Neural crest cell (in vitro differentiated cells): Measurements from ENCODE around the gene FIG4. TPM values are rescaled to one million over a fixed set of nuclear protein-coding genes. Genes with fewer than 3 reads are reported as not detected.
"Not testable (repeated sequence)": the region's sequence is repeated elsewhere in the genome, so short reads cannot be mapped to it uniquely, and the experiment has no call there.

Experiments used
- DNase-seq: peaks from one replicate; pipeline ENCODE4 v3.0.0; 2021; ENCODE audit warnings: low read depth, mixed read lengths, low spot score
- H3K27ac Mint-ChIP-seq: one replicate; pipeline ENCODE4 v1.8.0; 2021; ENCODE audit warnings: mild to moderate bottlenecking, mixed read lengths; ENCODE audit not compliant: unreplicated experiment
- H3K27me3 Mint-ChIP-seq: 2 replicates; pipeline ENCODE4 v1.8.0; 2021; ENCODE audit warnings: low read depth, mild to moderate bottlenecking, mixed read lengths
- H3K36me3 Mint-ChIP-seq: 2 replicates; pipeline ENCODE4 v1.8.0; 2021; ENCODE audit warnings: low read depth, mild to moderate bottlenecking, mixed read lengths
- H3K4me1 Mint-ChIP-seq: 2 replicates; pipeline ENCODE4 v1.8.0; 2021; ENCODE audit warnings: mixed read lengths
- H3K4me3 Mint-ChIP-seq: one replicate; pipeline ENCODE4 v1.8.0; 2021; ENCODE audit warnings: mild to moderate bottlenecking, mixed read lengths
- H3K9me3 Mint-ChIP-seq: 2 replicates; pipeline ENCODE4 v1.8.0; 2021; ENCODE audit warnings: mixed read lengths
- total RNA-seq: library from RNA; stranded (reverse); gene quantifications from 2 replicates; pipeline ENCODE4 v1.2.1, GENCODE V29; 2021
- TF ChIP-seq, protein P1 (sequence below): fragments of 200-600 bp; sonication (generic); conservative IDR thresholded peaks from 2 replicates; pipeline ENCODE4 v1.5.0; 2021; ENCODE audit warnings: antibody characterized with exemption, mild to moderate bottlenecking

Gene FIG4
- total RNA-seq, 1 donor from 2014 or later: 12.7 TPM

DNA sequence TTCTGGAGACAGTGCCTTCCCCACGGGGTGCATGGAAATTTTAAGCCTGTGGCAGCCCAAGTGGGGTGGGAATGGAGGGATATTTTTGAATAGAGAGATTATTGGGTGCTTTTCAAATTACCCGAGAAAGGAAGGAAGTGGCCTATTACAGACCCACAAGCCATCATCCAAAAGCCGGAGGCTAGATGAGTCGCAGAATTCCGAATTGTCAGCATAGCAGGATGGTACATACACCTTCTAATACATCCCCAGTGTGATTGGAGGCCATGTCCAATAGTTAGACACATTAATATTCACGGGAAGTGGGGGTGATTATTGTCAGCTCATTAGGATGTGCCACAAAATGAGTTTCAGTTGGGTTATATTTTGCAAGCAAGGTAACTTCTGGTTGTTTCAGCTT, 133.0 kb downstream of the FIG4 start:
- H3K4me1 Mint-ChIP-seq: no peaks in the 10 kb centered on the region
- no peak overlapping the region for H3K27ac Mint-ChIP-seq
- no peak overlapping the region for H3K4me3 Mint-ChIP-seq
- DNase-seq: no peak
- no peaks in the 10 kb centered on the region for H3K9me3 Mint-ChIP-seq
- H3K36me3 Mint-ChIP-seq: peaks cover 5% of the 10 kb centered on the region
- H3K27me3 Mint-ChIP-seq: no peaks in the 10 kb centered on the region
- TF ChIP-seq, protein P1, sequence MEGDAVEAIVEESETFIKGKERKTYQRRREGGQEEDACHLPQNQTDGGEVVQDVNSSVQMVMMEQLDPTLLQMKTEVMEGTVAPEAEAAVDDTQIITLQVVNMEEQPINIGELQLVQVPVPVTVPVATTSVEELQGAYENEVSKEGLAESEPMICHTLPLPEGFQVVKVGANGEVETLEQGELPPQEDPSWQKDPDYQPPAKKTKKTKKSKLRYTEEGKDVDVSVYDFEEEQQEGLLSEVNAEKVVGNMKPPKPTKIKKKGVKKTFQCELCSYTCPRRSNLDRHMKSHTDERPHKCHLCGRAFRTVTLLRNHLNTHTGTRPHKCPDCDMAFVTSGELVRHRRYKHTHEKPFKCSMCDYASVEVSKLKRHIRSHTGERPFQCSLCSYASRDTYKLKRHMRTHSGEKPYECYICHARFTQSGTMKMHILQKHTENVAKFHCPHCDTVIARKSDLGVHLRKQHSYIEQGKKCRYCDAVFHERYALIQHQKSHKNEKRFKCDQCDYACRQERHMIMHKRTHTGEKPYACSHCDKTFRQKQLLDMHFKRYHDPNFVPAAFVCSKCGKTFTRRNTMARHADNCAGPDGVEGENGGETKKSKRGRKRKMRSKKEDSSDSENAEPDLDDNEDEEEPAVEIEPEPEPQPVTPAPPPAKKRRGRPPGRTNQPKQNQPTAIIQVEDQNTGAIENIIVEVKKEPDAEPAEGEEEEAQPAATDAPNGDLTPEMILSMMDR: no peak

GRCh38 chr6:109826551-109826950, 135.5 kb downstream of the FIG4 start:
- H3K36me3 Mint-ChIP-seq: peaks cover 20% of the 10 kb centered on the region
- H3K4me3 Mint-ChIP-seq: no peak overlapping the region
- no peaks in the 10 kb centered on the region for H3K27me3 Mint-ChIP-seq
- TF ChIP-seq, protein P1: no peak
- peaks cover 12% of the 10 kb centered on the region for H3K9me3 Mint-ChIP-seq
- H3K4me1 Mint-ChIP-seq: no peaks in the 10 kb centered on the region
- DNase-seq: no peak
- H3K27ac Mint-ChIP-seq: no peak overlapping the region

- not testable (repeated sequence) for H3K27ac Mint-ChIP-seq, H3K4me3 Mint-ChIP-seq, H3K4me1 Mint-ChIP-seq, H3K27me3 Mint-ChIP-seq, DNase-seq
- Mint-ChIP-seq H3K36me3 (peaks cover 27% of the 10 kb centered on the region), H3K9me3 (peaks cover 16% of the 10 kb centered on the region)
Measured at GRCh38 chr6:109831352-109831751, 140.3 kb downstream of the FIG4 start.

- no peaks in the 10 kb centered on the region for H3K27me3 Mint-ChIP-seq
- no peak overlapping the region for H3K4me3 Mint-ChIP-seq
- H3K27ac Mint-ChIP-seq: no peak overlapping the region
- peaks cover 22% of the 10 kb centered on the region for H3K36me3 Mint-ChIP-seq
- H3K9me3 Mint-ChIP-seq: peaks cover 16% of the 10 kb centered on the region
- no peak for DNase-seq
- H3K4me1 Mint-ChIP-seq: no peaks in the 10 kb centered on the region
- TF ChIP-seq, protein P1: no peak
Measured at GRCh38 chr6:109834131-109834530, 143.0 kb downstream of the FIG4 start.

DNA sequence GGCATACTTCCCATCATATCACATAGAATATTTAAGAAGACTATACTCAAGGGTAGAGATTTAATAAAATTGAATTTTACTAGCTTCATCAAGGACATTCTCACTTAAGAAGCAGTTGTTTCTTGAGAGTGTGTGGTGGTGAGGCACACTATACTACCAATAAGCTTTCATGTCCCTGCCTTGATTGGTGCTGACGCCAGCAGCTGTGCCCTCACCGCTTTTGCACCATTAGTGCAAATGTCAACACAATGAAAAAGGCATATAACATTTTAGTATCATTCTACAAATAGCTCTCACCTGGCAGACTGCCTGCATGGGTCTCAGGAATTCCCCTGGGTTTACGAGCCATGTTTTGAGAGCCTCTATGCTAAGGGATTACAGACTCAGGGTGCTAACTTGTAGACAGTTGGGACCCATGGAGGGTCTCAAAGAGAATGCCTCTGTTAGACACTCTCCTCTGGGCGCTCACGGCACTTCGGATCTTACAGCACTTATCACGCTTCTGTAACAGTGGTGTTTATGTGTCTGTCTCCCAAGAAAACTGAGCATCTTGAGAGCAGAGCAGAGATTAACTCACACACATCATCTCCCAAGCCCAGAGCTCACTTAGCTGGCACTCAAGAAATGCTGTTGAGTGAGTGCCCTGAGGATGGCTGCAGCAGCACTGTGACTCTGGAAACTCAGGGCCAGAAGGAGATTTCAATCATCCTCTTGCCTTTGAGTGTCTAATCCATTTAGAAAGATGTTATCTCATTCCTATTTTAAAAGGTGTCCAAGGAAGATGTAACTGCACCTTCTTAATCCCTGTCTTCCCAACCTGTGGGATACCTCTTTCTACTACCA, 143.7 kb downstream of the FIG4 start:
- Mint-ChIP-seq H3K27ac (no peak overlapping the region), H3K4me1 (no peaks in the 10 kb centered on the region), H3K4me3 (no peak overlapping the region), H3K27me3 (no peaks in the 10 kb centered on the region), H3K36me3 (peaks cover 16% of the 10 kb centered on the region), H3K9me3 (peaks cover 15% of the 10 kb centered on the region)
- TF ChIP-seq, protein P1: no peak
- DNase-seq: no peak

- no peaks in the 10 kb centered on the region for H3K4me1 Mint-ChIP-seq
- no peaks in the 10 kb centered on the region for H3K36me3 Mint-ChIP-seq
Measured at GRCh38 chr6:109840034-109840433, 148.9 kb downstream of the FIG4 start.

More at GRCh38 chr6:109840034-109840433, 148.9 kb downstream of the FIG4 start:
- Mint-ChIP-seq H3K4me3 (no peak overlapping the region), H3K27me3 (no peaks in the 10 kb centered on the region), H3K9me3 (no peaks in the 10 kb centered on the region), H3K27ac (no peak overlapping the region)
- TF ChIP-seq, protein P1: no peak
- no peak for DNase-seq
